Measurements from ENCODE around the gene THSD1.
"Not testable (repeated sequence)": the region's sequence is repeated elsewhere in the genome, so short reads cannot be mapped to it uniquely, and the experiment has no call there.

Gene THSD1

GRCh38 chr13:52421216-52421615 is 15.2 kb upstream of the THSD1 start:
- DNase-seq (ENCODE audit: low spot score) = no peak
- no peak for TF ChIP-seq CTCF (IDR thresholded peaks at IDR 0.05; ENCODE audit: extremely low read depth, missing control alignments)

- TF ChIP-seq CTCF (IDR thresholded peaks at IDR 0.05; ENCODE audit: extremely low read depth, missing control alignments) = no peak
These were observed 13.1 kb upstream of the THSD1 start for GRCh38 chr13:52419080-52419479.

DNA sequence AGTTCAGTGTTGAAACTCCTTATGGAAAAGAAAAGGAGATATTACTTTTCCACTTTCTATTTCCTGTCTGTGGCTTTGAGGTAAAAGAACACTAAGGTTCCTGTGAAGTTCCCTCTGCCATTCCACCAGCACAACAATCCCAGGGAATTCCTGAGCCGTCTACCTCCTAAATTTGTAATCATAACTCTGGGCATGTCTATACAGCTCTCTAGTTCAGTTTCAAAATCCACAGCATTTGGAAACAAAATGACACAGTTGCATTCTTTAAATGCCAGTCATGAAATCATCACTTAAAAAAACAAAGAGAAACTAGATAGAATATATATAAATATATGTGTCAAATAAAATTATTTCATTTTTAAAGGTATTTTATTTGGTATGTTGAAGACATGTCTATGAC is 9.0 kb upstream of the THSD1 start:
- no peak for DNase-seq (ENCODE audit: low spot score)
- no peak for TF ChIP-seq CTCF (IDR thresholded peaks at IDR 0.05; ENCODE audit: extremely low read depth, missing control alignments)

More at GRCh38 chr13:52419080-52419479, 13.1 kb upstream of the THSD1 start:
- no peak for DNase-seq (ENCODE audit: low spot score)

DNA sequence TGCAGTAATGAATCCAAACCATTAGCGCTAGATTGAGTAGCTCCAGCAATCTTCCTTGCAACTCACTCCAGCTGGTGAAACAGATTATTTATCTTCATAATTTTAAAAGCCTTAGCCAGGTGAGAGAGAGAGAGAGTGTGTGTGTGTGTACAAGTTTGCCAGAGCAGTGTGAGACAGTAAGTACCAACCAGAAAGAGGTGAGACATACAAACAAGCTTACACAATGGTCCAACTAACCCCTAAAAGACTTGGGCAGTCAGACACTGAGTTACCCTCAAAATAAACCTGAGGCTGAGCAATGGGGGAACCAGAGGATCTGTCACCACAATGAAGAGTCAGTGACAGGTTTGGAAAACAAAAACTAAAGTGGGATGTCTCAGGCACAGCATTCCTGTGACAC is 8.1 kb upstream of the THSD1 start:
- TF ChIP-seq CTCF (IDR thresholded peaks at IDR 0.05; ENCODE audit: extremely low read depth, missing control alignments) = no peak
- DNase-seq (ENCODE audit: low spot score) = no peak

GRCh38 chr13:52412128-52412527 is 6.2 kb upstream of the THSD1 start:
- no peak for DNase-seq (ENCODE audit: low spot score)
- TF ChIP-seq CTCF (IDR thresholded peaks at IDR 0.05; ENCODE audit: extremely low read depth, missing control alignments) = no peak

DNA sequence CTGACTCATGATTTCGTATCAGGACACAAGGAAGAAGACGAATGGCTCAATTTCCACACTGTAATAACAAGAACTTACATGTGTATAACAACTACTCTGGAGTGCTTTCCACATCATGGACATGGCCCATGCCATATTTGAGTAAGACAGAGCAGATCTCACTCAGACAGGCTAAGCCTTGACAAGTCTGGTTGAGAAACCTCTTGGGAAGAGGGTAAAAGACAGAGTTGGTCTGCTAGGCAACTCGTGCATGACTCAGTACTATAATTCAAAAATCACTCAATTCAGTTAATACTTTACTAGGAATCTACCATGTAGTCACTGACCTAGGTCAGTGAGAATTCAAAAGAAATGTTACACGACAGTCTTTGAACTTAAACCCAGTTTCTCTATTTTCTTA is 5.7 kb upstream of the THSD1 start:
- no peak for TF ChIP-seq CTCF (IDR thresholded peaks at IDR 0.05; ENCODE audit: extremely low read depth, missing control alignments)
- DNase-seq (ENCODE audit: low spot score) = peak; percentile 50

- DNase-seq (ENCODE audit: low spot score) = not testable (repeated sequence)
These were observed 2.2 kb upstream of the THSD1 start for GRCh38 chr13:52408071-52408658.

- not testable (repeated sequence) for DNase-seq (ENCODE audit: low spot score)
These were observed 1.5 kb upstream of the THSD1 start for GRCh38 chr13:52407436-52407835.

All from GM20000 (cell line).